Prostate gland (tissue), 2 donors: ENCODE results near the gene ZNF423. TPM values are rescaled to one million over a fixed set of nuclear protein-coding genes. Genes with fewer than 3 reads are reported as not detected.

Source experiments
- DNase-seq: peaks from one replicate; pipeline ENCODE4 v3.0.0-alpha.2; 2019; ENCODE audit warnings: low spot score
- H3K27ac ChIP-seq, 2 donors: fragments of 200-600 bp; sonication (generic); 2 replicates each; pipeline ENCODE4 v1.5.1; 2017 to 2019
- H3K27me3 ChIP-seq: fragments of 200-600 bp; sonication (generic); replicated peaks from 2 replicates; pipeline ENCODE4 v1.5.1; 2019; ENCODE audit not compliant: insufficient read depth
- H3K36me3 ChIP-seq, 2 donors: fragments of 200-600 bp; sonication (generic); 1 replicate in 1 of 2; 2 replicates in 1 of 2; pipeline versions ENCODE4 v1.5.1 to v1.8.1; 2017 to 2019
- H3K4me1 ChIP-seq: fragments of 200-600 bp; sonication (generic); replicated peaks from 2 replicates; pipeline ENCODE4 v1.5.1; 2019
- H3K4me3 ChIP-seq, 2 donors: fragments of 200-600 bp; sonication (generic); 2 replicates each; pipeline ENCODE4 v1.5.1; 2017 to 2019
- H3K9me3 ChIP-seq: fragments of 200-600 bp; sonication (generic); 2 replicates; pipeline ENCODE4 v1.5.1; 2017
- CTCF ChIP-seq, 4 experiments: fragments of 200-600 bp in 2 of 4; fragments of 450-650 bp in 2 of 4; sonication (generic) in 2 of 4; IDR thresholded peaks; 1 replicate in 3 of 4; 2 replicates in 1 of 4; pipeline ENCODE4 v1.5.1; 2016 to 2019; ENCODE audit warnings: antibody characterized with exemption in 4 of 4, mild to moderate bottlenecking in 2 of 4, moderate library complexity in 2 of 4
- POLR2A ChIP-seq: fragments of 450-650 bp; IDR thresholded peaks from one replicate; pipeline ENCODE4 v1.6.1; 2016; ENCODE audit warnings: antibody characterized with exemption, mild to moderate bottlenecking
- POLR2AphosphoS5 ChIP-seq: sonication (generic); formaldehyde crosslinking; IDR thresholded peaks from one replicate; pipeline ENCODE4 v1.6.1; 2017; ENCODE audit warnings: antibody characterized with exemption
- whole genome bisulfite sequencing: methylation state at CpG from one replicate; pipeline ENCODE4 v1.1.5; 2018; 5-methylcytosine and 5-hydroxymethylcytosine counted together
- intact Hi-C: fragments of 100-400 bp; cut with DNase I; formaldehyde crosslinking; loops from one replicate; pipeline ENCODE4 v1.14.2; 2022
- total RNA-seq, 2 donors: library from RNA; depleted of rRNA; stranded (reverse); fragments of >200 nt; gene quantifications; one replicate each; pipeline ENCODE4 v1.1.0, GENCODE V29; 2016

Gene ZNF423
- total RNA-seq, 2 donors from 2014 or later, result 6.1 to 22.7 TPM

GRCh38 chr16:49473773-49474172 lies 382.1 kb downstream of the ZNF423 start:
- WGBS, result 85% methylated on average over 5 of the region's 5 CpGs
- TF ChIP-seq POLR2A (no peak), POLR2AphosphoS5 (no peak), CTCF (IDR thresholded peaks at IDR 0.05) (no peak)
- no peak for DNase-seq
- Histone ChIP-seq H3K4me3 (no peak overlapping the region), H3K36me3 (no peaks in the 10 kb centered on the region), H3K27ac (no peak overlapping the region), H3K27me3 (no peaks in the 10 kb centered on the region), H3K9me3 (no peaks in the 10 kb centered on the region), H3K4me1 (no peaks in the 10 kb centered on the region)
- intact Hi-C loops, result no loop called here

- H3K4me3 ChIP-seq, result no peak overlapping the region
- no peak for DNase-seq
- H3K9me3 ChIP-seq, result no peaks in the 10 kb centered on the region
- no peaks in the 10 kb centered on the region for H3K4me1 ChIP-seq
- no peak overlapping the region for H3K27ac ChIP-seq
- intact Hi-C loops, result no loop called here
- H3K27me3 ChIP-seq, result no peaks in the 10 kb centered on the region
- 89% methylated on average over 5 of the region's 5 CpGs for WGBS
- no peak for TF ChIP-seq POLR2A
- H3K36me3 ChIP-seq, result no peaks in the 10 kb centered on the region
These were observed 382.8 kb downstream of the ZNF423 start for GRCh38 chr16:49473131-49473530.

GRCh38 chr16:49472598-49472997 lies 383.3 kb downstream of the ZNF423 start:
- intact Hi-C loops, result no loop called here

GRCh38 chr16:49471038-49471727 lies 384.7 kb downstream of the ZNF423 start:
- TF ChIP-seq POLR2AphosphoS5 (no peak), POLR2A (no peak), CTCF (IDR thresholded peaks at IDR 0.05) (no peak)
- Histone ChIP-seq H3K27ac (no peak overlapping the region), H3K4me1 (no peaks in the 10 kb centered on the region), H3K4me3 (no peak overlapping the region), H3K27me3 (no peaks in the 10 kb centered on the region), H3K9me3 (no peaks in the 10 kb centered on the region), H3K36me3 (no peaks in the 10 kb centered on the region)
- 90% methylated on average over 11 of the region's 11 CpGs for WGBS
- DNase-seq, result no peak
- intact Hi-C loops, result no loop called here

More at GRCh38 chr16:49472598-49472997, 383.3 kb downstream of the ZNF423 start:
- H3K4me1 ChIP-seq, result no peaks in the 10 kb centered on the region
- TF ChIP-seq POLR2AphosphoS5, result no peak
- no peak for TF ChIP-seq CTCF (IDR thresholded peaks at IDR 0.05)
- TF ChIP-seq POLR2A, result no peak
- DNase-seq, result no peak
- no peaks in the 10 kb centered on the region for H3K36me3 ChIP-seq
- no peaks in the 10 kb centered on the region for H3K27me3 ChIP-seq
- WGBS, result 87% methylated on average over 13 of the region's 13 CpGs
- H3K4me3 ChIP-seq, result no peak overlapping the region
- H3K27ac ChIP-seq, result no peak overlapping the region
- no peaks in the 10 kb centered on the region for H3K9me3 ChIP-seq

GRCh38 chr16:49470513-49470991 lies 385.4 kb downstream of the ZNF423 start:
- Histone ChIP-seq H3K9me3 (no peaks in the 10 kb centered on the region), H3K36me3 (no peaks in the 10 kb centered on the region), H3K27me3 (no peaks in the 10 kb centered on the region), H3K27ac (no peak overlapping the region), H3K4me1 (no peaks in the 10 kb centered on the region), H3K4me3 (no peak overlapping the region)
- TF ChIP-seq POLR2A (no peak), CTCF (IDR thresholded peaks at IDR 0.05) (no peak)
- DNase-seq, result no peak
- intact Hi-C loops, result no loop called here
- 83% methylated on average over 3 of the region's 3 CpGs for WGBS
